Measurements from ENCODE around the gene ZFYVE21. TPM values are rescaled to one million over a fixed set of nuclear protein-coding genes. Genes with fewer than 3 reads are reported as not detected.

Gene ZFYVE21

Small RNA genes lying within 50 kb of the gene (small RNA-seq; reads per million reads assigned to genes)
- gene RF00019 (ENCODE audit: insufficient read depth) = not detected
